HEK293T (cell line): ENCODE results near the gene ZNF777.

Source experiments
- BHLHE40 ChIP-seq: fragments of 450-650 bp; IDR thresholded peaks from 2 replicates; pipeline ENCODE4 v1.6.1; 2016; ENCODE audit warnings: mild to moderate bottlenecking, moderate library complexity, borderline replicate concordance
- ELF4 ChIP-seq: fragments of 450-650 bp; IDR thresholded peaks from 2 replicates; pipeline ENCODE4 v1.6.1; 2017; ENCODE audit warnings: antibody characterized with exemption
- FOXA1 ChIP-seq: fragments of 450-650 bp; IDR thresholded peaks from 2 replicates; pipeline ENCODE4 v1.6.1; 2016; ENCODE audit warnings: mild to moderate bottlenecking
- FOXK2 ChIP-seq: fragments of 450-650 bp; IDR thresholded peaks from 2 replicates; pipeline ENCODE4 v1.6.1; 2016; ENCODE audit warnings: mild to moderate bottlenecking
- FOXM1 ChIP-seq: fragments of 450-650 bp; IDR thresholded peaks from 2 replicates; pipeline ENCODE4 v1.6.1; 2017; ENCODE audit warnings: mild to moderate bottlenecking, borderline replicate concordance
- HDGF ChIP-seq: fragments of 450-650 bp; IDR thresholded peaks from 2 replicates; pipeline ENCODE4 v1.6.1; 2017; ENCODE audit warnings: antibody characterized with exemption, borderline replicate concordance
- L3MBTL2 ChIP-seq: fragments of 450-650 bp; conservative IDR thresholded peaks from 2 replicates; pipeline ENCODE4 v1.6.1; 2016; ENCODE audit warnings: mild to moderate bottlenecking
- LEF1 ChIP-seq: fragments of 450-650 bp; IDR thresholded peaks from 2 replicates; pipeline ENCODE4 v1.6.1; 2017; ENCODE audit warnings: mild to moderate bottlenecking, borderline replicate concordance
- NFRKB ChIP-seq: fragments of 450-650 bp; IDR thresholded peaks from 2 replicates; pipeline ENCODE4 v1.6.1; 2016; ENCODE audit warnings: mild to moderate bottlenecking, moderate library complexity
- SP1 ChIP-seq: fragments of 450-650 bp; IDR thresholded peaks from 2 replicates; pipeline ENCODE4 v1.6.1; 2017
- SUZ12 ChIP-seq: fragments of 450-650 bp; IDR thresholded peaks from 2 replicates; pipeline ENCODE4 v1.6.1; 2016; ENCODE audit warnings: mild to moderate bottlenecking
- TARDBP ChIP-seq: fragments of 450-650 bp; IDR thresholded peaks from 2 replicates; pipeline ENCODE4 v1.6.1; 2016
- ZNF384 ChIP-seq: fragments of 450-650 bp; IDR thresholded peaks from 2 replicates; pipeline ENCODE4 v1.6.1; 2016

DNA sequence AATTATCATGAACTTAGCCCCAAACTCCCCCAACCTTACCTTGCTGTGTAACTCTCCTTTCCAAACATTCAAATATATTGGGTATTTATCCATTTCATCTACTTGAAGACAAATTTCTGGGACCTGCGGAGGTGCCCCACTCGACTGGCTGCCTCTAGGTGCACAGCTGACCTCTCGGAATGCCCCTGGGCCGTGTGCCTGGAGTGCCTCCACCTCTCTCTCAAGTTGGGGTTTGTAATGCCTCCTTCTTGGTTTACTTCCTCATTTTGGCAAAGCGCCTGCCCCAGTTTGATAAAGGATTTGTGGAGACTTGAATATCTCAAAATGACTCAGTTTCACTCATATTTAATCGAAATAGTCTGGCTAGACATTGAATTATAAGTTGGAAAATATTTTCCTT, 16.6 kb downstream of the ZNF777 start:
- TF ChIP-seq SUZ12 (no peak), FOXM1 (no peak), ZNF384 (no peak), BHLHE40 (no peak), FOXA1 (no peak), L3MBTL2 (no peak), HDGF (no peak), NFRKB (no peak), FOXK2 (no peak), ELF4 (no peak), TARDBP (no peak), SP1 (no peak), LEF1 (no peak)
